ENCODE measurements around the gene PTPRN2.

PTPRN2 gene

DNA sequence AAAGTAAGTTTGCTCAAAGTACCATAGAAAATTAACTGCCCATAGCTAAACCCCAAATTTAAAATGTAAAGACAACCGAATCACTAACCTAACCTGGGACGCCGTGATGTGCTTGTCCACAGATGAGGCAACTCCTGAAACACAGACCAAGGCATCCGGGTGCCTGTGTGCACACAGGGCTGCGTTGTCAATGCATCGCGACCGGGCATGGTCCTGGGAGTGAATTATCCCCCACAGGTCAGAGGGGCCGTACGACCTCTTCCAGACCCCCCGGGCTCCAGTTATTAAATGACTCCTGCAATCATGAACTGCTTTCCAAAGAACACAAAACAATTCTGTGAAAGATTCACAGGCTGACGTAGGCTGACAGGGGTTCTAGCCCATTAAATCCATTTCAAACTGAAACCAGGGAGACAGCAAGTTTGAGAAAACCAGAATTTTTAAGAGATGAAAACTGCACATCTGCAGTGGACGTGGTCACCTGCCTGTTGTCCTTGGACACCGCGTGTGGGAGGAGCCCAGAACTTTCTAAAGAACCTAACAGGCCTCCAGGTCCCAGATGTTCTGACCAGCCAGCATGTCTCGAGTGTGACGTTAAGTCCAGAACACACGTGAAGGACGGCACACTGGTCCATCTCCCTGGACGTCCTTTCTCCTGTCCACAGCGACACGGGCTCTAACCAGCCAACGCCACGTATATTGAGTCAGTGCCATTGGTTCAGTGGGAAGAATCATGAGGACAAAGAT lies 953.0 kb downstream of the PTPRN2 start:
- DNase-seq (ENCODE audit: low spot score): no peak

GRCh38 chr7:157633465-157634185 lies 954.0 kb downstream of the PTPRN2 start:
- DNase-seq (ENCODE audit: low spot score): no peak

GRCh38 chr7:157630301-157630853 lies 957.2 kb downstream of the PTPRN2 start:
- DNase-seq (ENCODE audit: low spot score): no peak

DNA sequence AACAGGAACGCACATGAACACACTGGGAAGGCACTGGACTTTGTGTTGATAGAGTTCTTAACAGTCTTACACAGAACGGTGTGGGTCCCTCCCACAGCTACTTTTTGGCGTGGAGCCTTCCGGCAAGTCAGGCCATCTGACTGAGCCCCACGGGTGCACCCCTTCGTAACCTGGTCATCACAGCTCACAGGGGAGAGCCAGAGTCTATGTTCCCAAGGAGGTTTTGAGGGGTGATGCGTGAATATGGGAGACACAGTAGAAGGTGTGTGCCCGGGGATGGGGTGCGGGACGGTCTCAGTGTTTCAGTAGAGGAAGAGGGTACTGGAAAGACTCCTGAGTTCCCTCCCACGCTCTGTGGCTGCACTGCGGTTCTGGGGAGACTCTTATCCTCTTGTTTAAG lies 959.2 kb downstream of the PTPRN2 start:
- DNase-seq (ENCODE audit: low spot score): no peak

DNA sequence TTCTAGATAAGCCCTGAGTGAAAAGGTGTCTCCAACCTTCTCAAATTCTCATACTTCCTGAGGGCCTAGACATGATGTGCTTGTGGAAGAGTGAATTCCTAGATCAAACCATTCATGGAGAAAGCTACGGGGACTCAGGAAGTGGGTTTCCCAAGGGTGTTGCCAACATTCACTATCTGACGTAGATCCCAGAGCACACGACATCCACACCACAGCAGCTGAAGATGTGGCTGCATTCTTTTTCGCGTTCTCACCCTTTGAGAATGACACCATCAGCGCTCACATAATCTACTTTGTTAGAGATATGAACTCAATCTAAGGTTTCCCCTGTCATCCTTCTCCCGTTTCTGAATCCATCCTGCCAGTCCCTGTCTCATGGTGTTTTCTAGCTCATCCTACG lies 960.0 kb downstream of the PTPRN2 start:
- no peak for DNase-seq (ENCODE audit: low spot score)

GRCh38 chr7:157627033-157627432 lies 960.6 kb downstream of the PTPRN2 start:
- DNase-seq (ENCODE audit: low spot score): no peak

- DNase-seq (ENCODE audit: low spot score): no peak
Measured at GRCh38 chr7:157625973-157626742, 961.5 kb downstream of the PTPRN2 start.

- no peak for DNase-seq (ENCODE audit: low spot score)
Measured at GRCh38 chr7:157623556-157623955, 964.1 kb downstream of the PTPRN2 start.

GRCh38 chr7:157622408-157623205 lies 965.0 kb downstream of the PTPRN2 start:
- no peak for DNase-seq (ENCODE audit: low spot score)

DNA sequence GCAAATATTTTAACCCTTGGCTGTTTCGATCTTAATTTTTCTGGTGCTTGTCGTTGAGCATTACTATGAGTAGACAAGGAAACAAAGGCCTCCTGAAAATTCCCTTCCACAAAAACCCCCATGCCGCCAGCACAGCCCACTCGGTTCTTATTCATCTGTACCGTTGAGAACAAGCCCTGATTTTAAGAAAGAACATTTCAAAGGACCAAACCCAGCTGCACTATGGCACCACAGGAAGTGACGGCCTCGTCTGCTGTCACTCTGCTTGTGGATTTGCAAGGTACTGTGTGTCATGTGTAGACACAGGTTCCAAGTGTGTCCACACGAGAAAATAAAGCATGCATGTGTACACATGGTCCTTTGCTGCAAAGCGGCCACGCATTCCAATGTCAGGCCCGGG lies 965.6 kb downstream of the PTPRN2 start:
- no peak for DNase-seq (ENCODE audit: low spot score)

GRCh38 chr7:157621131-157621681 lies 966.4 kb downstream of the PTPRN2 start:
- DNase-seq (ENCODE audit: low spot score): no peak

GRCh38 chr7:157620616-157621015 lies 967.0 kb downstream of the PTPRN2 start:
- DNase-seq (ENCODE audit: low spot score): no peak

- no peak for DNase-seq (ENCODE audit: low spot score)
Measured at GRCh38 chr7:157619753-157620525, 967.7 kb downstream of the PTPRN2 start.

GRCh38 chr7:157618823-157619606 lies 968.6 kb downstream of the PTPRN2 start:
- DNase-seq (ENCODE audit: low spot score): no peak

DNA sequence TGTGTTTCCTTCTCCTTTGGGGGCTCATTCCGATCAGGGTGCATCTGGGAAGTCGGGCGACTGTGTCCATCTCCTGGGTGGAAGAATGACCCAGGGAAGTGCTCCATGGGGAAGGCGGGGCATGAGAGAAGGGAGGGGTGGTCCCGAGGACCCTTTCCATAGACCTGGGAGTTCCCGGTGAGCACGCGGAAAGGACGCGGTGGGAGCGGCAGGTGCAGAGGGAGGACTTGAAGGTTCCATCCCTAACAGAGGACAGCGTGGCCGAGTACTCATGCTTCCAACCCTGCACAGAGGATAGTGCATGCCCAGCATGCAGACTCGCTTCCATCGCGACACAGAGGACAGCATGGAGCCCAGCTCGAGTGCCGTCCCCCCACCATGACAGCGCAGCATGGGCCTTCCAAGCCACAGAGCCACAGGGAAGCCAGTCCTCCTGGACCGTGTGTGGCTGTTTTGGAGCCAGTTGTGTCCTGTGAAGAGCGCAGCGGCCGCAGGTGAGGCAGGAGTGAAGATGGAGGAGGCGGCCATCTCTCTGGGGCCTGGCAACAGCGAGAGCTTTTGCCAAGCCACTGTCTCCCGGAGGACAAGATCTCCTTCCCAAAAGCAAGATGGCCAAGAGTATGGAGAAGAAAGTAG lies 969.4 kb downstream of the PTPRN2 start:
- no peak for DNase-seq (ENCODE audit: low spot score)

- DNase-seq (ENCODE audit: low spot score): no peak
Measured at GRCh38 chr7:157617401-157617800, 970.2 kb downstream of the PTPRN2 start.

GRCh38 chr7:157616931-157617330 lies 970.7 kb downstream of the PTPRN2 start:
- DNase-seq (ENCODE audit: low spot score): no peak

GRCh38 chr7:157616426-157616825 lies 971.2 kb downstream of the PTPRN2 start:
- DNase-seq (ENCODE audit: low spot score): no peak

DNA sequence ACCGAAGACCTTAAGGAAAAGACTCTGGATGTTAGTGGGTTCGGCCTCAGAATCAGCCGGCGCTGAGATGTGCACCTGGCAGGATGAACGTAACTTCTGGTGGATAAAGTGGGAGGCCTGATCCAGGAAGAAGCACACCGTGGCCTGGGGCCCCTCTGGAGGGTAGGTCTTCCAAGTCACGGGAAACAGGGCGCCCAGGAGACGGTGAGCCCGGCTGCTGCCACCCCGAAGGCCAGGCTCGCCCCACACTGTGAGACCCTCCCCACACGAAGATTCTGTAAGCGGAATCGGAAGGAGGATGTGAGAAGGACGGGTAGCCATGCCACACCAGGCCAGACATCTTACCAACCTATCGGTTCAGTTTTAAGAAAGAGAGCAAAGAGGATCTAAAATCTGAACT lies 971.8 kb downstream of the PTPRN2 start:
- DNase-seq (ENCODE audit: low spot score): no peak
